AG09309 (cell line): ENCODE measurements around the gene GNAS.
A peak's percentile ranks its signal among the peaks of the same experiment; 100 is the strongest.

ENCODE experiments used
- DNase-seq: peaks from one replicate; pipeline ENCODE4 v3.0.0-alpha.2; 2010; ENCODE audit warnings: low read depth
- H3K4me3 ChIP-seq: 2 replicates; pipeline ENCODE4 v1.5.1; 2011; ENCODE audit warnings: mild to moderate bottlenecking, low read depth, low read length, moderate library complexity; ENCODE audit not compliant: control insufficient read depth
- CTCF ChIP-seq: IDR thresholded peaks from 2 replicates; pipeline ENCODE4 v1.5.1; 2011; ENCODE audit warnings: mild to moderate bottlenecking, low read depth, low read length, inconsistent platforms; ENCODE audit not compliant: insufficient read depth, control insufficient read depth; ENCODE audit errors: missing control alignments

GNAS gene

DNA sequence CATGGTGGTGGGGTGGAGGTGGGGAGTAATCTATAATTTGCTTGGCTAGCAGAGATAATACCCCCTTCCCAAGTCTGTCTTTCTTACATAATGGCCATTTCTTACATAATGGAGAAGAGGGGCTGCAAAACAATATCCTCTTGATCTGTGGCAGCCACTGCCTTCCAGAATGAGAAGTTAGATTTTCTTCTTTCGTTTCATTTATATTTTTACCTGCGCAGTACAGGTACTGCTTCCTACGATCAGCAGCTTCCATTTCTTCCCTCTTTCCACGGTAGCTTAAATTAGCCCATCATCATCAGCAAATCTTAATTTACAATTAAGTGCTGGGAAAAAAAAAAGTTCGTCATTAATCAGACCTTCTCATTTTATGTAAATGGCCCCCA, 30.2 kb downstream of the GNAS start:
- TF ChIP-seq CTCF, result no peak
- no peak overlapping the region for H3K4me3 ChIP-seq

DNA sequence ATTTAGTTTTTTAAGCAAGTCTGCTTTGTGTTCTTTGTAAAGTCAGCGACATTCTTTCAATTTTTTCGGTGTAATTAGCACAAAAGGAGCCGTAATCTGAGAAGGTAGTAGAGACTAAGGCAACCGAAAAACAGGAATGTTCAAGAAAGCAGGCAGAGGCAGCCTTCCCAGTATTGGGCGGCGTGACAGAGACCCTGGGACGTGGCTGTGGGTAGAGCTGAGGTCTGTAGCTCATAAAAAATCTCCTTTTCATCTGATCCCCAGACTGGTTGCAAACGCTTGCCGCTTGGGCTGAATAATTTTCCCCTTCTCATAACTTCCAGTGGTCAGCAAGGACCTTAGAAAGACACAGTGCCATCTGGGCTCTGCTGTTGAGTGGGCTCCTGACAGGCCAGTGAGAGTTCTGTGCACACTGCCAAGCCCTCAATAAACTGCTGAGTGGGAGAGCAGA, 30.8 kb downstream of the GNAS start:
- H3K4me3 ChIP-seq, result no peak overlapping the region; the same call in 1 of the 2 replicates
- DNase-seq, result peak; percentile 33
- no peak for TF ChIP-seq CTCF

More for the DNA sequence above, 30.2 kb downstream of the GNAS start:
- no peak for DNase-seq

- no peak overlapping the region for H3K4me3 ChIP-seq
- TF ChIP-seq CTCF, result no peak
- no peak for DNase-seq
Measured at GRCh38 chr20:58884966-58885365, 32.5 kb downstream of the GNAS start.

DNA sequence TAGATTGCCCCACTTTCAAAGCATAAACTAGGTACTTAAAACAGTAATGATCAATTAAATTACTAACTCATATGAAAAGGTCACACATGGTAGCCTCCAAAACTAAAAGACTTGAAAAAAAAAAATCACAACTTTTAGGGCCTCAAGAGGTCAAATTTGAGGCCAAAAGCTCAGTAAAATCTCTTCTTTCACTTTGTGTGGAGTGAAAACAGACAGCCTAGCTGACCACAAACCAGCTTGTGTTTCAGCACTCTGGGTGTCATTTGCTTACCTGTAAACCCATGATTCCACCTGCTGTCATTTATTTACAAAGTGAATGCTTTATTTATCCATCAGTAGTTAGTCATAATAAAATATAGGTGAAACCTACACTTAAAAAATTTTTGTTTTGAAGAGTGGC, 34.0 kb downstream of the GNAS start:
- no peak for DNase-seq
- TF ChIP-seq CTCF, result no peak
- H3K4me3 ChIP-seq, result no peak overlapping the region

GRCh38 chr20:58888103-58888502, 35.6 kb downstream of the GNAS start:
- TF ChIP-seq CTCF, result no peak
- DNase-seq, result no peak
- H3K4me3 ChIP-seq, result peak overlapping the region; percentile 59

- TF ChIP-seq CTCF, result no peak
- no peak for DNase-seq
- H3K4me3 ChIP-seq, result peak overlapping the region; percentile 59
Measured at GRCh38 chr20:58888521-58889333, 36.2 kb downstream of the GNAS start.

DNA sequence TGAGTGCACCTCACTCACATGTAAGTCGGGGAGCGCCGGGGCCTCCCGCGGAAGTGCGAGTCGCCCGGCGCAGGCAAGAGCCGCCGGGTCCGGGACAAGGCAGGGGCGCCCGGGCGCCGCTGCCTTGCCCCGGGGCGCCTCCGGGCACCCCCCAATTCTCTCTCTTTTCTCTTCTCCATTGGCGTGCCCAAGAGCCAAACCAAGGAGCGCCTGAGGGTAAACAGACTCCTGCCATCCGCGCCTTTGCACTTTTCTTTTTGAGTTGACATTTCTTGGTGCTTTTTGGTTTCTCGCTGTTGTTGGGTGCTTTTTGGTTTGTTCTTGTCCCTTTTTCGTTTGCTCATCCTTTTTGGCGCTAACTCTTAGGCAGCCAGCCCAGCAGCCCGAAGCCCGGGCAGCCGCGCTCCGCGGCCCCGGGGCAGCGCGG, 36.8 kb downstream of the GNAS start:
- no peak for DNase-seq
- peak overlapping the region; percentile 59 for H3K4me3 ChIP-seq
- no peak for TF ChIP-seq CTCF
